ENCODE results near the gene JADE1.

The JADE1 gene

GRCh38 chr4:128787509-128788311 lies 21.8 kb upstream of the JADE1 start:
- in situ Hi-C loops (cut with HindIII; ENCODE audit: low pct_unique_long_range_greater_than_20kb, low sequenced_read_pairs) = no loop called here
- no peak for DNase-seq (ENCODE audit: low read depth in 1 of 2, low spot score in 1 of 2)
- TF ChIP-seq JUND (IDR thresholded peaks at IDR 0.05; ENCODE audit: low read depth) = no peak

GRCh38 chr4:128793859-128794672 lies 15.4 kb upstream of the JADE1 start:
- no peak for TF ChIP-seq JUND (IDR thresholded peaks at IDR 0.05; ENCODE audit: low read depth)
- in situ Hi-C loops (cut with HindIII; ENCODE audit: low pct_unique_long_range_greater_than_20kb, low sequenced_read_pairs) = no loop called here
- DNase-seq (ENCODE audit: low read depth in 1 of 2, low spot score in 1 of 2) = no peak

- no peak for TF ChIP-seq JUND (IDR thresholded peaks at IDR 0.05; ENCODE audit: low read depth)
- DNase-seq (ENCODE audit: low read depth in 1 of 2, low spot score in 1 of 2) = no peak
- in situ Hi-C loops (cut with HindIII; ENCODE audit: low pct_unique_long_range_greater_than_20kb, low sequenced_read_pairs) = no loop called here
These were observed 12.6 kb upstream of the JADE1 start for GRCh38 chr4:128796934-128797333.

GRCh38 chr4:128800284-128800683 lies 9.2 kb upstream of the JADE1 start:
- TF ChIP-seq JUND (IDR thresholded peaks at IDR 0.05; ENCODE audit: low read depth) = no peak
- in situ Hi-C loops (cut with HindIII; ENCODE audit: low pct_unique_long_range_greater_than_20kb, low sequenced_read_pairs) = no loop called here
- no peak for DNase-seq (ENCODE audit: low read depth in 1 of 2, low spot score in 1 of 2)

GRCh38 chr4:128800701-128801284 lies 8.7 kb upstream of the JADE1 start:
- in situ Hi-C loops (cut with HindIII; ENCODE audit: low pct_unique_long_range_greater_than_20kb, low sequenced_read_pairs) = no loop called here
- TF ChIP-seq JUND (IDR thresholded peaks at IDR 0.05; ENCODE audit: low read depth) = no peak
- DNase-seq (ENCODE audit: low read depth in 1 of 2, low spot score in 1 of 2) = no peak

GRCh38 chr4:128802680-128803628 lies 6.5 kb upstream of the JADE1 start:
- no peak for DNase-seq (ENCODE audit: low read depth in 1 of 2, low spot score in 1 of 2)
- in situ Hi-C loops (cut with HindIII; ENCODE audit: low pct_unique_long_range_greater_than_20kb, low sequenced_read_pairs) = no loop called here
- TF ChIP-seq JUND (IDR thresholded peaks at IDR 0.05; ENCODE audit: low read depth) = no peak

- in situ Hi-C loops (cut with HindIII; ENCODE audit: low pct_unique_long_range_greater_than_20kb, low sequenced_read_pairs) = no loop called here
- TF ChIP-seq JUND (IDR thresholded peaks at IDR 0.05; ENCODE audit: low read depth) = no peak
- DNase-seq (ENCODE audit: low read depth in 1 of 2, low spot score in 1 of 2) = no peak
These were observed 5.7 kb upstream of the JADE1 start for GRCh38 chr4:128803783-128804182.

GRCh38 chr4:128810331-128810870 lies 901 bp downstream of the JADE1 start:
- no peak for TF ChIP-seq JUND (IDR thresholded peaks at IDR 0.05; ENCODE audit: low read depth)
- DNase-seq (ENCODE audit: low read depth in 1 of 2, low spot score in 1 of 2) = peak; percentile 31 to 56
- in situ Hi-C loops (cut with HindIII; ENCODE audit: low pct_unique_long_range_greater_than_20kb, low sequenced_read_pairs) = no loop called here

- TF ChIP-seq JUND (IDR thresholded peaks at IDR 0.05; ENCODE audit: low read depth) = no peak
- DNase-seq (ENCODE audit: low read depth in 1 of 2, low spot score in 1 of 2) = peak; percentile 44 to 94
- in situ Hi-C loops (cut with HindIII; ENCODE audit: low pct_unique_long_range_greater_than_20kb, low sequenced_read_pairs) = no loop called here
These were observed 1.5 kb downstream of the JADE1 start for GRCh38 chr4:128810871-128811570.

GRCh38 chr4:128811571-128812441 lies 2.3 kb downstream of the JADE1 start:
- TF ChIP-seq JUND (IDR thresholded peaks at IDR 0.05; ENCODE audit: low read depth) = no peak
- in situ Hi-C loops (cut with HindIII; ENCODE audit: low pct_unique_long_range_greater_than_20kb, low sequenced_read_pairs) = no loop called here
- peak; percentile 78 to 91 for DNase-seq (ENCODE audit: low read depth in 1 of 2, low spot score in 1 of 2)
